ENCODE data around the gene BICDL2. TPM values are rescaled to one million over a fixed set of nuclear protein-coding genes. Genes with fewer than 3 reads are reported as not detected.

Gene BICDL2
- total RNA-seq, 2 experiments from 2014 or later, result 0.77 to 0.92 TPM

GRCh38 chr16:3010510-3010909 is 26.2 kb downstream of the BICDL2 start:
- no peak for TF ChIP-seq CTCF (IDR thresholded peaks at IDR 0.05)
- no peaks in the 10 kb centered on the region for H3K36me3 Mint-ChIP-seq (ENCODE audit: low read depth)
- intact Hi-C loops (cut with micrococcal nuclease), result no loop called here
- POLR2A ChIA-PET, result no interaction called here
- H3K4me1 Mint-ChIP-seq (ENCODE audit: low read depth), result peaks cover 21% of the 10 kb centered on the region
- H3K9me3 Mint-ChIP-seq, result no peaks in the 10 kb centered on the region
- no peak overlapping the region for H3K4me3 Mint-ChIP-seq
- DNase-seq, result no peak
- CTCF ChIA-PET, result interaction anchor here (1.6 to 2.1 kb wide), 4 partner anchors 10 to 83 kb away, joined by 4 to 12 read pairs (median 9); partner anchors contain the start of gene TNFRSF12A
- no peak overlapping the region for H3K27ac Mint-ChIP-seq
- peaks cover 10% of the 10 kb centered on the region for H3K27me3 Mint-ChIP-seq
- ATAC-seq, result no peak

DNA sequence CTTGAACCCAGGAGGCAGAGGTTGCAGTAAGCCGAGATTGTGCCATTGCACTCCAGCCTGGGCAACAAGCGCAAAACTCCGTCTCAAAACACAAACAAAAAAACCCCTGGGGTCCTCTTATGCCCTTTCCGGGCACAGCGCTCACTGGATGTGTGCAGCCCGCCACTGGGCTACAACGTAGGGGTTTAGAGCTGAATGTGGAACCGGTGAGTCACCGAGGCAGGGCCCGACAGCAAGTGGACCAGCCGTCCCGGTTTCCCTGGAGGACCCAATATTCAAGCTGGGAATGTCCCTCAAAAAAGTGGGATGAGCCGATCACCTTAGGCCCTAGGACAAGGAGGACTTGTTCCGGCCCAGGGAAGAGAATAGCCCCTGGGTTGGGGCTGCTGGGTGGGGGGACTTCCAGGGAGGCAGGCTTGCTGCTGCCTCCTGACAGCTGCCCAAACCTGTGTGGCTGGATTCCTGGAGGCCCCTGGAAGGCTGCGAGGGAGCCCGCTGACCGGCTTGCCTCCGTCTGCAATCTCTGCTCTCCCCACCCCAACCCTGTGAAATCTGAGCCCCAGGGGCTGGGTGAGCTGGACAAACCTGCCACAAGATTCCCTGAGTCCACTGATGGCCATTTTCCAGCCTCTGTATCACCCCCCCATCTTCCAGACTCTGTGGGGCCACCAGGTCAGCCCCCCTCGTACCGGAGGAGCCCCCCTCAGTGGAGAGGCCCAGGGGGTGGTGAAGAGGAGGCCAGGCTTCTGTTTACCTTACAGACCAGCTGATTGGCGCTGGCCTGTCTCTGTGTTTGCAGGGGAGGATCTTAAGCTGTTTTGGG is 27.0 kb downstream of the BICDL2 start:
- intact Hi-C loops (cut with micrococcal nuclease), result no loop called here
- H3K9me3 Mint-ChIP-seq, result no peaks in the 10 kb centered on the region
- H3K27me3 Mint-ChIP-seq, result peaks cover 13% of the 10 kb centered on the region
- CTCF ChIA-PET, result interaction anchor here (0.8 to 2.1 kb wide), 5 partner anchors 9 to 83 kb away, joined by 3 to 12 read pairs (median 8); partner anchors contain the start of gene TNFRSF12A
- H3K27ac Mint-ChIP-seq, result no peak overlapping the region
- POLR2A ChIA-PET, result no interaction called here
- H3K4me1 Mint-ChIP-seq (ENCODE audit: low read depth), result peaks cover 21% of the 10 kb centered on the region
- DNase-seq (no peak), ATAC-seq (no peak)
- no peak for TF ChIP-seq CTCF (IDR thresholded peaks at IDR 0.05)
- no peaks in the 10 kb centered on the region for H3K36me3 Mint-ChIP-seq (ENCODE audit: low read depth)
- no peak overlapping the region for H3K4me3 Mint-ChIP-seq

DNA sequence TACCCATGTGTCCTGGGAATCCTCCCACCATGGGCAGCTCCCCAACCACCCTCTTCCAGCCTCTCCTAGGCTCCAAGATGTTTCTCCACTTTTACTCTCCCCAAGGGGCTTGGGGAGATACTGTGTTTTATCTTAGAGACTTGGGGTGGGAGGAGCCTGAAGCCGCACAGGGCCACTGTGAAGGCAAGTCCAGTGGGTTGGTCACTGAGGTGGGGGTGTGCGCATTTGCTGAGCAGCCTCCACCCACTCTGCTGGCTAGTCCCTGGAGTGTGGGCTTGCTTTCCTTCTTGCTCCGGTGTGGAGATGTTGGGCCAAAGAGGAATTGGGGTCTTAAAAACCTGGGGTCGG is 28.1 kb downstream of the BICDL2 start:
- H3K27ac Mint-ChIP-seq, result no peak overlapping the region
- DNase-seq, result no peak
- peaks cover 14% of the 10 kb centered on the region for H3K27me3 Mint-ChIP-seq
- ATAC-seq, result no peak
- H3K36me3 Mint-ChIP-seq (ENCODE audit: low read depth), result no peaks in the 10 kb centered on the region
- POLR2A ChIA-PET, result interaction anchor here (1.7 kb wide), 2 partner anchors 11 to 19 kb away, joined by 5 to 6 read pairs; partner anchors contain the start of gene TNFRSF12A
- CTCF ChIA-PET, result interaction anchor here (1.2 to 5.3 kb wide), 4 partner anchors 12 to 120 kb away, joined by 7 to 56 read pairs (median 10); partner anchors contain the start of genes CLDN6, HCFC1R1, THOC6 and TNFRSF12A
- no peak for TF ChIP-seq CTCF (IDR thresholded peaks at IDR 0.05)
- H3K4me1 Mint-ChIP-seq (ENCODE audit: low read depth), result peaks cover 21% of the 10 kb centered on the region
- intact Hi-C loops (cut with micrococcal nuclease), result no loop called here
- H3K4me3 Mint-ChIP-seq, result no peak overlapping the region
- H3K9me3 Mint-ChIP-seq, result no peaks in the 10 kb centered on the region

DNA sequence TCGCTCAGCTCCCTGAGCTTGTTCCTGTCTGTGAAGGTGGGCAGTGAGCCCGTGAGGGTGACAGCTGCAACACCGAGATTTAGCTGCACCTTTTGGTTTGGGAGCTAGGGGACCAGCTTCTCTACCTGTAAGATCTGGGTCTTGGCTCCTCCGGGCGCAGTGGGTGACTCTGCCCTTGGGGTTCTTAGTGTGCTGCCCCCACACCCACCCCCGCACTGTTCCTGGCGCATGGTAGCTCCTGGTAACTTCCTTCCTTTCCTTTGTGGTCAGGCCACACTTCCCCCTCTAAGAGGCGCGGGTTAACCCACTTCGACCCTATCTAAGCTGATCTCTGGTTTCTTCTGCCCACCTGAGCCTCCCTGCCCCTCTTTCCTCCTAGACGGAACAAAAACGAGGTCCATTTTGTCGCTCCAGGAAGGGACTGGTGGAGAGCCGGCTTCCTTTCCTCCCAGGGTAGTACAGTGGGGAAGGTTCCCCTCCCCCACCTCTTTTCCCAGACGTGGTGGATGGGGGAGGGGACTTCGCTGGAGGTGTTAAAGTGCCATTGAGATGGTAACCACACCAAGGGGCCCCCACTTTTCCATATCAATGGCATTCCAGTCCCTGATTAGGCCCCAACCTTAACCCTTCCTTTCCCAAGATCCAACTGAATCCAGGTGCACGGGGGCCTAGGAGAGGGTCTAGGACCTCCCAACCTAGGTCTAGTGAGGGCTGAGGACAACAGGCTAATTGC is 28.6 kb downstream of the BICDL2 start:
- H3K9me3 Mint-ChIP-seq, result no peaks in the 10 kb centered on the region
- H3K4me1 Mint-ChIP-seq (ENCODE audit: low read depth), result peaks cover 21% of the 10 kb centered on the region
- H3K27me3 Mint-ChIP-seq, result peaks cover 14% of the 10 kb centered on the region
- ATAC-seq (no peak), DNase-seq (peak; percentile 28)
- ChIA-PET CTCF (interaction anchor here (0.7 to 5.3 kb wide), 9 partner anchors 13 to 121 kb away, joined by 3 to 56 read pairs (median 7); partner anchors contain the start of genes CLDN6, HCFC1R1, THOC6 and TNFRSF12A), POLR2A (interaction anchor here (1.7 kb wide), 2 partner anchors 12 to 19 kb away, joined by 5 to 6 read pairs; partner anchors contain the start of gene TNFRSF12A)
- no peak for TF ChIP-seq CTCF (IDR thresholded peaks at IDR 0.05)
- H3K36me3 Mint-ChIP-seq (ENCODE audit: low read depth), result no peaks in the 10 kb centered on the region
- no peak overlapping the region for H3K4me3 Mint-ChIP-seq
- H3K27ac Mint-ChIP-seq, result no peak overlapping the region
- intact Hi-C loops (cut with micrococcal nuclease), result no loop called here
